Fibroblast of gingiva (primary cell): Measurements from ENCODE around the gene A2ML1.
"Not testable (repeated sequence)": the region's sequence is repeated elsewhere in the genome, so short reads cannot be mapped to it uniquely, and the experiment has no call there.

Source experiments
- DNase-seq: peaks from one replicate; pipeline ENCODE4 v3.0.0-alpha.2; 2011; ENCODE audit warnings: low read depth

The A2ML1 gene

GRCh38 chr12:8855891-8856290, 33.5 kb downstream of the A2ML1 start:
- no peak for DNase-seq

- not testable (repeated sequence) for DNase-seq
Observed at GRCh38 chr12:8859448-8859847, 37.0 kb downstream of the A2ML1 start.

- peak; percentile 13 for DNase-seq
Observed at GRCh38 chr12:8860165-8860961, 37.9 kb downstream of the A2ML1 start.

- no peak for DNase-seq
Observed at GRCh38 chr12:8866429-8866828, 44.0 kb downstream of the A2ML1 start.

- no peak for DNase-seq
Observed at GRCh38 chr12:8867009-8867408, 44.6 kb downstream of the A2ML1 start.

GRCh38 chr12:8867786-8868185, 45.4 kb downstream of the A2ML1 start:
- no peak for DNase-seq

- no peak for DNase-seq
Observed at GRCh38 chr12:8870586-8870985, 48.2 kb downstream of the A2ML1 start.

GRCh38 chr12:8871068-8871467, 48.6 kb downstream of the A2ML1 start:
- no peak for DNase-seq

- no peak for DNase-seq
Observed at GRCh38 chr12:8876887-8877286, 54.5 kb downstream of the A2ML1 start.

GRCh38 chr12:8886502-8887284, 64.3 kb downstream of the A2ML1 start:
- DNase-seq, result no peak

- no peak for DNase-seq
Observed at GRCh38 chr12:8887285-8887715, 64.9 kb downstream of the A2ML1 start.

- peak; percentile 11 for DNase-seq
Observed at GRCh38 chr12:8890313-8891085, 68.1 kb downstream of the A2ML1 start.

GRCh38 chr12:8891976-8892375, 69.6 kb downstream of the A2ML1 start:
- no peak for DNase-seq

GRCh38 chr12:8894378-8894777, 72.0 kb downstream of the A2ML1 start:
- no peak for DNase-seq

- no peak for DNase-seq
Observed at GRCh38 chr12:8894986-8895385, 72.6 kb downstream of the A2ML1 start.

- no peak for DNase-seq
Observed at GRCh38 chr12:8897081-8897480, 74.7 kb downstream of the A2ML1 start.

GRCh38 chr12:8899830-8900229, 77.4 kb downstream of the A2ML1 start:
- no peak for DNase-seq

- not testable (repeated sequence) for DNase-seq
Observed at GRCh38 chr12:8902703-8903102, 80.3 kb downstream of the A2ML1 start.

- DNase-seq, result no peak
Observed at GRCh38 chr12:8903646-8904045, 81.2 kb downstream of the A2ML1 start.

- DNase-seq, result no peak
Observed at GRCh38 chr12:8904665-8905064, 82.2 kb downstream of the A2ML1 start.

GRCh38 chr12:8905546-8905945, 83.1 kb downstream of the A2ML1 start:
- no peak for DNase-seq
